BLaER1 (cell line): ENCODE data around the gene NLRC3.

Source experiments
- H3K27ac ChIP-seq: shearing (Covaris generic); formaldehyde crosslinking; 2 replicates; pipeline ENCODE4 v1.8.1; 2022
- H3K27me3 ChIP-seq: shearing (Covaris generic); formaldehyde crosslinking; 2 replicates; pipeline ENCODE4 v1.8.1; 2022
- H3K36me3 ChIP-seq: shearing (Covaris generic); formaldehyde crosslinking; 2 replicates; pipeline ENCODE4 v1.8.1; 2022
- H3K4me1 ChIP-seq: shearing (Covaris generic); formaldehyde crosslinking; 2 replicates; pipeline ENCODE4 v1.8.1; 2022
- H3K4me2 ChIP-seq: shearing (Covaris generic); formaldehyde crosslinking; 2 replicates; pipeline ENCODE4 v1.8.1; 2022
- H3K4me3 ChIP-seq: shearing (Covaris generic); formaldehyde crosslinking; 2 replicates; pipeline ENCODE4 v1.8.1; 2022
- H3K9ac ChIP-seq: shearing (Covaris generic); formaldehyde crosslinking; 2 replicates; pipeline ENCODE4 v1.8.1; 2022
- H3K9me3 ChIP-seq: shearing (Covaris generic); formaldehyde crosslinking; 2 replicates; pipeline ENCODE4 v1.8.1; 2022
- H4K20me1 ChIP-seq: shearing (Covaris generic); formaldehyde crosslinking; 2 replicates; pipeline ENCODE4 v1.8.1; 2022
- Cebpa-rat ChIP-seq: shearing (Covaris generic); IDR thresholded peaks from 2 replicates; pipeline ENCODE4 v1.8.1; 2022

Gene NLRC3

GRCh38 chr16:3577302-3577752 lies at the start of gene NLRC3:
NLRC3 (minus strand) TSS chr16:3577403; CDS start chr16:3565036, 12,367 bp downstream.
- no peaks in the 10 kb centered on the region for H3K27me3 ChIP-seq
- peak within 1 kb of the TSS; percentile 98 for H3K4me2 ChIP-seq
- H3K4me1 ChIP-seq: peaks cover 79% of the 10 kb centered on the region
- peaks cover under 1% of the 10 kb centered on the region; the same call in 1 of the 2 replicates for H3K9me3 ChIP-seq
- H4K20me1 ChIP-seq: peaks cover 7% of the 10 kb centered on the region; the same call in 1 of the 2 replicates
- no peak for TF ChIP-seq Cebpa-rat
- H3K4me3 ChIP-seq: peak within 1 kb of the TSS; percentile 72
- H3K9ac ChIP-seq: peak within 1 kb of the TSS; percentile 83
- H3K27ac ChIP-seq: peak within 1 kb of the TSS; percentile 92
- peaks cover 11% of the 10 kb centered on the region for H3K36me3 ChIP-seq

DNA sequence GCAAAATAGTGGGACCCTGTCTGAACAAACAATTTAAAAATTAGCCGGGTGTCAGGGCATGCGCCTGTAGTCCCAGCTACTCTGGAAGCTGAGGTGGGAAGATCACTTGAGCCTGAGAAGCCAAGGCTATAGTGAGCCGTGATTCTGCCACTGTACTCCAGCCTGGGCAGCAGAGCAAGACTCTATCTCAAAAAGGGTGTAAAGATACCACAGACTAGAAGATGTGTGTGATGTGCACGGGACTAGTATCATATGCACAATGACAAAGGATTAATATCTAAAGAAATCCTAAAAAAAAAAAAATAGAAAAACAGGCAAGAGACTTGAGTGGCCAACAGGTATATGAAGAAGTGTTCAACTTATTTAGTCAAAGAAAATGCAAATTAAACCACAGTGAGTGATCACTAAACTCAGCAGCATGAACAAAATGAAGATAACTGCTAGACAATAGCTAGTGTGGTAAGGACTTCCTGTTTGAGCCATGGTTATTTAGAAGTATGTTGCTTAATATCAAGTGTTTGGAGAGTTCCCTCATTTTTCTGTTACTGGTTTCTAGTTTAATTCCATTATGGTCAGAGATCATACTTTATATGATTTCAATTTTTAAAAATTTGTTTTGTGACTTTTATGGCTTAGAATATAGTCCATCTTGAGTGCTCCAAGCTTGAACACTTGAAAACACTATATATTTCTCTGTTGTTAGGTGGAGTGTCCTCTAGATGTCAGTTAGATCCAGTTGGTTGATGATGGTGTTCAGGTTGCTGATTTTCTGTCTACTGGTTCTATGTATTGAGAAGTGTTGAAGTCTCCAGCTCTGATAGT lies 48.9 kb upstream of the NLRC3 start:
- peak overlapping the region; percentile 42; the same call in 1 of the 2 replicates for H3K27ac ChIP-seq
- H3K4me2 ChIP-seq: peak overlapping the region; percentile 53

DNA sequence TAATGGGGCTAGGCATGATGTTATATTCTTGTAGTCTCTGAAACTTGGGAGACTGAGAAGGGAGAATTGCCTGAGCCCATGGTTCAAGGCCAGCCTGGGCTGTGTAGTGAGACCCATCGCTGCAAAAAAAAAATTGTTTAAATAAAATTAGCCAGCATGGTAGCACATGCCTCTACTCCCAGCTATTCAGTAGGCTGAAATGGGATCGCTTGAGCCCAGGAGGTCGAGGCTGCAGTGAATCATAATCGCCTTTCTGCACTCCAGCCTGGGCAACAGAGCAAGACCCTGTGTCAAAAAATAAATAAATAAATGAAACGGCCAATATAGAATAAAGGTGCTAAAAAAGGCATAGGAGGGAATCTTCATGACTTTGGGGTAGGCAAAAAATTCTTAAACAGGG lies 48.1 kb upstream of the NLRC3 start:
- Histone ChIP-seq H4K20me1 (peaks cover 15% of the 10 kb centered on the region; the same call in 1 of the 2 replicates), H3K4me2 (peak overlapping the region; percentile 53), H3K4me3 (no peak overlapping the region), H3K9me3 (no peaks in the 10 kb centered on the region), H3K9ac (no peak overlapping the region), H3K36me3 (no peaks in the 10 kb centered on the region), H3K4me1 (peaks cover 44% of the 10 kb centered on the region), H3K27ac (0 out of 2 replicates have a peak overlapping the region, but pooled peaks have one; percentile 42), H3K27me3 (no peaks in the 10 kb centered on the region)
- no peak for TF ChIP-seq Cebpa-rat

More for the DNA sequence above, 48.9 kb upstream of the NLRC3 start:
- H3K9ac ChIP-seq: no peak overlapping the region
- TF ChIP-seq Cebpa-rat: no peak; the same call in 1 of the 2 replicates
- no peaks in the 10 kb centered on the region for H3K36me3 ChIP-seq
- H3K27me3 ChIP-seq: no peaks in the 10 kb centered on the region
- no peaks in the 10 kb centered on the region for H3K9me3 ChIP-seq
- no peak overlapping the region for H3K4me3 ChIP-seq
- H4K20me1 ChIP-seq: peaks cover 15% of the 10 kb centered on the region; the same call in 1 of the 2 replicates
- peaks cover 44% of the 10 kb centered on the region for H3K4me1 ChIP-seq

DNA sequence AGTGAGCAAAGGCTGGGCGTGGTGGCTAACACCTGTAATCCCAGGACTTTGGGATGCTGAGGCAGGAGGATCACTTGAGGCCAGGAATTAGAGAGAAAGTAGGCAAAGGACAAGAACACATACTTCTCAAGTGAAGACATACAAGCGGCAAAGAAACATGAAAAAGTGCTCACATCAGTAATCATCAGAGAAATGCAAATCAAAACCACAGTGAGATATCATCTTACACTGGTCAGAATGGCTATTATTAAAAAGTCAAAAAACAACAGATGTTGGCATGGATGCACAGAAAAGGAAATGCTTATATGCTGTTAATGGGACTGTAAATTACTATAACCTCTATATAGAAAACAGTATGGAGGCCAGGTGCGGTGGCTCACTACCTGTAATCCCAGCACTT lies 46.4 kb upstream of the NLRC3 start:
- Histone ChIP-seq H3K4me1 (peaks cover 44% of the 10 kb centered on the region), H4K20me1 (peaks cover 7% of the 10 kb centered on the region; the same call in 1 of the 2 replicates), H3K9ac (no peak overlapping the region), H3K9me3 (no peaks in the 10 kb centered on the region), H3K27me3 (no peaks in the 10 kb centered on the region), H3K4me3 (no peak overlapping the region), H3K36me3 (no peaks in the 10 kb centered on the region), H3K27ac (no peak overlapping the region), H3K4me2 (peak overlapping the region; percentile 64)
- no peak for TF ChIP-seq Cebpa-rat

GRCh38 chr16:3618769-3619141 lies 41.6 kb upstream of the NLRC3 start:
- H3K27me3 ChIP-seq: no peaks in the 10 kb centered on the region
- TF ChIP-seq Cebpa-rat: no peak
- H4K20me1 ChIP-seq: peaks cover 17% of the 10 kb centered on the region; the same call in 1 of the 2 replicates
- no peak overlapping the region for H3K4me3 ChIP-seq
- no peak overlapping the region for H3K27ac ChIP-seq
- peaks cover 10% of the 10 kb centered on the region for H3K9me3 ChIP-seq
- H3K4me1 ChIP-seq: peaks cover 13% of the 10 kb centered on the region
- no peak overlapping the region for H3K9ac ChIP-seq
- H3K4me2 ChIP-seq: no peak overlapping the region
- H3K36me3 ChIP-seq: peaks cover 34% of the 10 kb centered on the region

- Histone ChIP-seq H3K9ac (peak overlapping the region; percentile 90), H4K20me1 (peaks cover 10% of the 10 kb centered on the region; the same call in 1 of the 2 replicates), H3K27ac (peak overlapping the region; percentile 91), H3K9me3 (peaks cover 10% of the 10 kb centered on the region), H3K27me3 (no peaks in the 10 kb centered on the region), H3K4me3 (peak overlapping the region; percentile 94), H3K4me1 (peaks cover 28% of the 10 kb centered on the region), H3K4me2 (peak overlapping the region; percentile 93), H3K36me3 (peaks cover 33% of the 10 kb centered on the region)
- TF ChIP-seq Cebpa-rat: no peak
Observed at GRCh38 chr16:3612510-3613466, 35.6 kb upstream of the NLRC3 start.

- TF ChIP-seq Cebpa-rat: no peak
- H4K20me1 ChIP-seq: peaks cover 10% of the 10 kb centered on the region; the same call in 1 of the 2 replicates
- peak within 1 kb of the TSS; percentile 90 for H3K9ac ChIP-seq
- peaks cover 21% of the 10 kb centered on the region for H3K36me3 ChIP-seq
- H3K27ac ChIP-seq: peak within 1 kb of the TSS; percentile 91
- peaks cover 43% of the 10 kb centered on the region for H3K4me1 ChIP-seq
- H3K27me3 ChIP-seq: no peaks in the 10 kb centered on the region
- H3K4me2 ChIP-seq: peak within 1 kb of the TSS; percentile 95
- H3K4me3 ChIP-seq: peak within 1 kb of the TSS; percentile 94
- H3K9me3 ChIP-seq: 0 out of 2 replicates have a peak, but pooled peaks cover 2% of the 10 kb centered on the region
Observed at GRCh38 chr16:3611146-3611975, 34.2 kb upstream of the NLRC3 start, which contains the start of gene SLX4. SLX4 (minus strand) TSS chr16:3611606; CDS start chr16:3608964, 2,642 bp downstream.

DNA sequence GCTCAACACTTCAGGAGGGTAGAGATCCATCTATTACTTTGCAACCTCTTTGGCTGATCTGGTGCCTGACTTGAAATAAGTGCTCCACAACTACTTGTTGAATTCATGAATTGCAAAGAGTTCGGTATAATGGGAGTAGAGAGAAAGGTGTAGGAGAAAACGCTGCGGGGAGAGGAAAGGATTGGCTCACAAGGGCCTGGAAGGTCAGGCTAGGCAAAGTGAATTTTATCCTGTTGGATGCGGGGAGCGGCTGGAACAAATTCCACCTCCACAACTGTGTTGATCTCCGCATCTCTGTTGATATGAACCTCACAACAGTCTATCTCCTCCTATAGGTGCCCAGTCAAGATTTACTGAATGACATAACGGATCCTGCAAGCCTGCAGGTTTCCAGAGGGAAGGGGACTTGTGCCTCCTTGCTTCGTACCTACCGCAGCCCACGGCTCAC lies 33.5 kb upstream of the NLRC3 start:
- Histone ChIP-seq H3K36me3 (peaks cover 22% of the 10 kb centered on the region), H4K20me1 (peaks cover 10% of the 10 kb centered on the region; the same call in 1 of the 2 replicates), H3K4me3 (peak overlapping the region; percentile 94), H3K4me1 (peaks cover 48% of the 10 kb centered on the region), H3K27ac (peak overlapping the region; percentile 91), H3K27me3 (no peaks in the 10 kb centered on the region), H3K9ac (peak overlapping the region; percentile 90), H3K4me2 (peak overlapping the region; percentile 95), H3K9me3 (no peaks in the 10 kb centered on the region)
- TF ChIP-seq Cebpa-rat: no peak
